ENCODE measurements around the gene DDX51. TPM values are rescaled to one million over a fixed set of nuclear protein-coding genes. Genes with fewer than 3 reads are reported as not detected.
"Not testable (repeated sequence)": the region's sequence is repeated elsewhere in the genome, so short reads cannot be mapped to it uniquely, and the experiment has no call there.

The DDX51 gene
- total RNA-seq, 2 experiments from 2014 or later: 18.3 to 21.3 TPM

- ChIA-PET POLR2A (interaction anchor here (0.8 to 1.0 kb wide), 2 partner anchors 15 to 53 kb away, joined by 3 read pairs; no protein-coding TSS in a partner anchor), CTCF (interaction anchor here (1.9 kb wide), 1 partner anchor 15 kb away, joined by 5 read pairs; no protein-coding TSS in a partner anchor)
- Mint-ChIP-seq H3K36me3 (peaks cover 16% of the 10 kb centered on the region), H3K27me3 (no peaks in the 10 kb centered on the region), H3K4me3 (no peak overlapping the region), H3K9me3 (peaks cover 2% of the 10 kb centered on the region), H3K4me1 (ENCODE audit: low read depth) (peaks cover 10% of the 10 kb centered on the region), H3K27ac (no peak overlapping the region)
- DNase-seq: peak; percentile 8
- intact Hi-C loops (cut with micrococcal nuclease): no loop called here
These were observed 4.9 kb downstream of the DDX51 start for GRCh38 chr12:132138941-132139871.

- Mint-ChIP-seq H3K4me3 (no peak overlapping the region), H3K36me3 (peaks cover 12% of the 10 kb centered on the region), H3K27ac (no peak overlapping the region), H3K27me3 (no peaks in the 10 kb centered on the region), H3K4me1 (ENCODE audit: low read depth) (peaks cover 3% of the 10 kb centered on the region), H3K9me3 (peaks cover 2% of the 10 kb centered on the region)
- intact Hi-C loops (cut with micrococcal nuclease): no loop called here
- DNase-seq: no peak
- CTCF ChIA-PET: interaction anchor here (0.6 kb wide), 1 partner anchor 658 kb away, joined by 3 read pairs; no protein-coding TSS in a partner anchor
- POLR2A ChIA-PET: no interaction called here
These were observed 6.5 kb downstream of the DDX51 start for GRCh38 chr12:132137483-132138125.

DNA sequence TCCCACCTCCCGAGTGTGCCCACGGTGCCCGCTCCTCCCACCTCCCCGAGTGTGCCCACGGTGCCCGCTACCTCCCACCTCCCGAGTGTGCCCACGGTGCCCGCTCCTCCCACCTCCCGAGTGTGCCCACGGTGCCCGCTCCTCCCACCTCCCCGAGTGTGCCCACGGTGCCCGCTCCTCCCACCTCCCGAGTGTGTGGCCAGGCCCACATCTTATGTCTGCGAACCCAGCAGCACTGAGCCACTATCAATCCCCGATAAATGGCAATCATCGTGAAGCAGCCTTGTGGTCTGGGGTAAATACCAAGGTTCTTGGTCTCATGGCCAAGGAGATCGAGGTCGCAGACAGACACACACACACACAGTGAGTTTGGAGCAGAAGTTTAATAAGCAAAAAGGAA, 7.9 kb downstream of the DDX51 start:
- intact Hi-C loops (cut with micrococcal nuclease); H3K27me3 Mint-ChIP-seq; H3K27ac Mint-ChIP-seq; CTCF ChIA-PET; H3K4me1 Mint-ChIP-seq (ENCODE audit: low read depth); H3K9me3 Mint-ChIP-seq; DNase-seq; POLR2A ChIA-PET; H3K4me3 Mint-ChIP-seq: not testable (repeated sequence)
- H3K36me3 Mint-ChIP-seq: peaks cover 12% of the 10 kb centered on the region

DNA sequence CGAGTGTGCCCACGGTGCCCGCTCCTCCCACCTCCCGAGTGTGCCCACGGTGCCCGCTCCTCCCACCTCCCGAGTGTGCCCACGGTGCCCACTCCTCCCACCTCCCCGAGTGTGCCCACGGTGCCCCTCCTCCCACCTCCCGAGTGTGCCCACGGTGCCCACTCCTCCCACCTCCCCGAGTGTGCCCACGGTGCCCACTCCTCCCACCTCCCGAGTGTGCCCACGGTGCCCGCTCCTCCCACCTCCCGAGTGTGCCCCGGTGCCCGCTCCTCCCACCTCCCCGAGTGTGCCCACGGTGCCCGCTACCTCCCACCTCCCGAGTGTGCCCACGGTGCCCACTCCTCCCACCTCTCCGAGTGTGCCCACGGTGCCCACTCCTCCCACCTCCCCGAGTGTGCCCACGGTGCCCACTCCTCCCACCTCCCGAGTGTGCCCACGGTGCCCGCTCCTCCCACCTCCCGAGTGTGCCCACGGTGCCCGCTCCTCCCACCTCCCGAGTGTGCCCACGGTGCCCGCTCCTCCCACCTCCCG, 9.4 kb downstream of the DDX51 start:
- POLR2A ChIA-PET; CTCF ChIA-PET; H3K4me1 Mint-ChIP-seq (ENCODE audit: low read depth); intact Hi-C loops (cut with micrococcal nuclease); H3K36me3 Mint-ChIP-seq; H3K27ac Mint-ChIP-seq; H3K4me3 Mint-ChIP-seq; H3K27me3 Mint-ChIP-seq; H3K9me3 Mint-ChIP-seq; DNase-seq: not testable (repeated sequence)

- CTCF ChIA-PET: no interaction called here
- H3K4me3 Mint-ChIP-seq: no peak overlapping the region
- H3K27ac Mint-ChIP-seq: no peak overlapping the region
These were observed 10.0 kb downstream of the DDX51 start for GRCh38 chr12:132133952-132134652.

GRCh38 chr12:132132609-132133430, 11.3 kb downstream of the DDX51 start:
- CTCF ChIA-PET: no interaction called here
- H3K4me1 Mint-ChIP-seq (ENCODE audit: low read depth): no peaks in the 10 kb centered on the region
- intact Hi-C loops (cut with micrococcal nuclease): no loop called here
- H3K9me3 Mint-ChIP-seq: peaks cover 9% of the 10 kb centered on the region
- H3K27ac Mint-ChIP-seq: no peak overlapping the region
- DNase-seq: no peak
- peaks cover 16% of the 10 kb centered on the region for H3K36me3 Mint-ChIP-seq
- no peaks in the 10 kb centered on the region for H3K27me3 Mint-ChIP-seq
- H3K4me3 Mint-ChIP-seq: no peak overlapping the region
- POLR2A ChIA-PET: interaction anchor here (0.6 kb wide), 1 partner anchor 186 kb away, joined by 3 read pairs; no protein-coding TSS in a partner anchor

More at GRCh38 chr12:132133952-132134652, 10.0 kb downstream of the DDX51 start:
- intact Hi-C loops (cut with micrococcal nuclease): no loop called here
- DNase-seq: no peak
- no peaks in the 10 kb centered on the region for H3K27me3 Mint-ChIP-seq
- H3K4me1 Mint-ChIP-seq (ENCODE audit: low read depth): no peaks in the 10 kb centered on the region
- H3K9me3 Mint-ChIP-seq: peaks cover 2% of the 10 kb centered on the region
- peaks cover 7% of the 10 kb centered on the region for H3K36me3 Mint-ChIP-seq
- POLR2A ChIA-PET: no interaction called here

DNA sequence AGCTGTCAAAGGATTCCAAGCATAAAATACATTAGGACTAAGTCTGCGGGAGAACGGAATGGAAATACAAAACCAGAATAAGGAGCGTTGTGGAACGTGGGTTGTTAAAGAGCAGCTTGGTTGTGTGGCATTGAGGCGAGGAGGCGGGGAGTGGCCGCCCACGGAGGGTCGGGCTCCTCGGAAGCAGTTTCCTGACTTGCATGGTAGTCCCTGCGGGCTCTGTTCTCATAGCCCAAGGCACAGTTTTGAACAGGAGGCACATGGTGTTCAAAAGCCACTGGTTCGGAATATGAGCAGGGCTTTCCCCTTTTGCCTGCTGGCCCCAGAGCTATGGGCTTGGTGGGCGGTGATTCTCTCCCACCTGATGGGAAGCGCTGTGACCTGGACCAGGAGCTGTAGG, 12.2 kb downstream of the DDX51 start:
- DNase-seq: no peak
- intact Hi-C loops (cut with micrococcal nuclease): no loop called here
- POLR2A ChIA-PET: no interaction called here
- Mint-ChIP-seq H3K4me3 (no peak overlapping the region), H3K27ac (no peak overlapping the region), H3K27me3 (no peaks in the 10 kb centered on the region), H3K4me1 (ENCODE audit: low read depth) (no peaks in the 10 kb centered on the region), H3K36me3 (peaks cover 25% of the 10 kb centered on the region), H3K9me3 (peaks cover 13% of the 10 kb centered on the region)
- CTCF ChIA-PET: no interaction called here

DNA sequence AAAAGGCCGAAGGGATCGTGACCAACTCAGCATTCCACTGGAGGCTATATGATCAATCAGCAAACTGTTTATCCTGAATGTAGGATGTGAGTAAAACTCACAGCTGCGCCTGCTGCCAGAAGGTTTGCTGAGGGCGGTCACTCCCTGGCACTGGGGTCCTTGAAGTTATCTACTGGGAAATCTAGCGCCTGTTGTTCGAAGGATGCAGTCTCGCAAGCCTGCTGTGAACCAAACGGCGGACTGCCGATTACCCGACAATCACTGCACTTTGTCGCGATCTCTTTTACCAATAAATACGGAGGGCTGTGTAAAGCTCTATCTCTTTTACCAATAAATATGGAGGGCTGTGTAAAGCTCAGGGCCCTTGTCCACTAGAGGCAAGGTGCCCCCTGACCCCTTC, 12.9 kb downstream of the DDX51 start:
- Mint-ChIP-seq H3K36me3 (peaks cover 32% of the 10 kb centered on the region), H3K27me3 (no peaks in the 10 kb centered on the region), H3K4me1 (ENCODE audit: low read depth) (no peaks in the 10 kb centered on the region), H3K9me3 (peaks cover 12% of the 10 kb centered on the region), H3K4me3 (no peak overlapping the region), H3K27ac (no peak overlapping the region)
- ChIA-PET CTCF (no interaction called here), POLR2A (no interaction called here)
- intact Hi-C loops (cut with micrococcal nuclease): no loop called here
- no peak for DNase-seq

DNA sequence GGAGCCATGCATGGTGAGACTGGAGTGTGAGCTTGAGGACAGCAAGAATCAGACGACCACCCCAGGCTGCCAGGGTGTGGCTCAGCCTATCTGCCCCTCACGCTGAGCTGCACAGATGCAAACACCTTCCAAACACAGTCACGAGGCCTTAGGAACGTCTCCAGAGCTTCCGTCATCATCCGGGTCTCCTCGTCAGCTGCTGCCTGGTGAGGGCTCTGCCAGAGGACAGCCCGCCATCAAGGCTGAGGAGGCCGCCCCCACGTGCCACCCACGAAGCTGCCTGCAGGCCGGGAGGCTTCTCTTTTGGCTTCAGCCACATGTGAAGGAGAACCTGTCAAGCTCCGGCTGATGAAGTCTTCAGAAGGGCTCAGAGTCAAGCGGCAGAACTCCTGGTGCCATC, 13.4 kb downstream of the DDX51 start:
- Mint-ChIP-seq H3K36me3 (peaks cover 37% of the 10 kb centered on the region), H3K4me3 (no peak overlapping the region), H3K4me1 (ENCODE audit: low read depth) (no peaks in the 10 kb centered on the region), H3K27ac (no peak overlapping the region), H3K27me3 (no peaks in the 10 kb centered on the region), H3K9me3 (peaks cover 12% of the 10 kb centered on the region)
- POLR2A ChIA-PET: no interaction called here
- CTCF ChIA-PET: no interaction called here
- intact Hi-C loops (cut with micrococcal nuclease): no loop called here
- no peak for DNase-seq

DNA sequence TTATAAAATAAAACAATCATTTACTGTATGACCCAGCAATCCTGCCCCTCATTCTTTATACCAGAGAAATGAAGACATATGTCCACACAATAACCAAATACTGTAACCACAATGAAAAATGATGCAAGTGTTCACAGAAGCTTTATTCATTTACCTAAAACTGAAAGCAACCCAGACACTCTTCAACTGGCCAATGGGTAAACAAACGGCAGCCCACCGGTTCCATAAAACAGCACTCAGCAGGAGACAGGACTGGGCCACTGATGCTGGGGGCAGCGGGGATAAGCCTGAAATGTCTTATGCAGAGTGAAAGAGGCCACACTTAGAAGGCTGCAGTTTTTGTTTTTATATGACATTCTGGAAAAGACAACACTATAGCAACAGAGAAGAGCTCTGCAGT, 15.1 kb downstream of the DDX51 start:
- H3K4me3 Mint-ChIP-seq: no peak overlapping the region
- ChIA-PET POLR2A (no interaction called here), CTCF (interaction anchor here (1.0 kb wide), 1 partner anchor 11 kb away, joined by 3 read pairs; no protein-coding TSS in a partner anchor)
- H3K9me3 Mint-ChIP-seq: peaks cover 12% of the 10 kb centered on the region
- no peak for DNase-seq
- H3K36me3 Mint-ChIP-seq: peaks cover 50% of the 10 kb centered on the region
- H3K27me3 Mint-ChIP-seq: no peaks in the 10 kb centered on the region
- intact Hi-C loops (cut with micrococcal nuclease): no loop called here
- no peaks in the 10 kb centered on the region for H3K4me1 Mint-ChIP-seq (ENCODE audit: low read depth)
- H3K27ac Mint-ChIP-seq: no peak overlapping the region

- CTCF ChIA-PET: no interaction called here
- no peak for DNase-seq
- Mint-ChIP-seq H3K27me3 (no peaks in the 10 kb centered on the region), H3K27ac (no peak overlapping the region), H3K9me3 (peaks cover 12% of the 10 kb centered on the region), H3K4me3 (no peak overlapping the region), H3K36me3 (peaks cover 55% of the 10 kb centered on the region), H3K4me1 (ENCODE audit: low read depth) (no peaks in the 10 kb centered on the region)
- intact Hi-C loops (cut with micrococcal nuclease): no loop called here
- POLR2A ChIA-PET: no interaction called here
These were observed 17.1 kb downstream of the DDX51 start for GRCh38 chr12:132127041-132127440.
